HG03108 (cell line): ENCODE data around the gene PHLDA3.

Experiments used
- ATAC-seq: cut with Tn5 transposase; IDR thresholded peaks from one replicate; pipeline ENCODE4 v1.9.1; 2021; ENCODE audit warnings: moderate library complexity; ENCODE audit not compliant: unreplicated experiment

PHLDA3 gene

DNA sequence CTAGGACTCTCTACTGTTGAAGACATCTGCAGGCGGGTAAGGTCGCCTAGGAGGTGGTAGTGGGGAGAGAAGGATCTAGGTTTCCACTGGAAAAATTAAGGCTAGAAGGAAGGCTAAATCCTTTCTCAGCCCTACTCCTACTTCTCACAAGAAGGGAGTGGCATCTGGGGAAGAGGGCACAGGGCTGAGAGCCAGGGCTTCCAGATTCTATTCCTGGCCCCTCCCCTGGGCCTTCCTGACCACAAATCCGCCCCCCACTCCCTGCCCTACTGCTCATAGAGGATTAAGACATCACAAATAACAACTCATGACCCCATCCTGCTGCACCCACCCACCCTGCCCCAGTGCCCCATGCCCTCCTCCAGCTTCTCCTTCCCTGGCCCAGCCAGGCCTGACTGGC lies 2.5 kb downstream of the PHLDA3 start:
- no peak for ATAC-seq

DNA sequence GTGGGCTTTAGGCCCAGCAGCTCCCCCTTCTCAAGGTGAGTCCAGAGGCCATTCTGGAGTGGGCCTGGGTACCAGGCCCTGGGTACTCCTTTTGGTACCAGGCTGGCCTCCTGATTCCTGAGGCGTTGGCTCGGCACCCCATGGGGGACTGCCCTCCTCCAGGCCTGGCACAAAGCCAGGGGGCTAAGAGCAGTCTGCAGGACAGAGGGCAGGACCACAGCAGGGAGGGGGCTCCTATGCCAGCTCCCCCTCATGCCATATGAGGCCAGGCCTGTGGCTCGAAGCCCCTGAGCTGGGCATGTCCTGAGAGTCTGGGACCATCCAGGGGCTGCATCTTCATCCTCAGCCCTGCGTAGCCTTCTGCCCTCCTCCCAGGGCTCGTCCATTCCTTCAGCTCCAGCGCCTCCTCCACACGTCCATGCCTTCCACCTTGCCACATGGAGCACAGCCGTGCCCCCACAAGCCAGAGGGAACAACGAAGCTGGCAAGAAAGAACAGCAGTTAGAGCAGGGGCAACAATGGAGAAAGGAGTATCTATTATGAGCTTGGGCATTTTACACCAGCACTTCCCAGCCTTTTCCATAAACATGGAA lies 3.2 kb downstream of the PHLDA3 start:
- no peak for ATAC-seq

DNA sequence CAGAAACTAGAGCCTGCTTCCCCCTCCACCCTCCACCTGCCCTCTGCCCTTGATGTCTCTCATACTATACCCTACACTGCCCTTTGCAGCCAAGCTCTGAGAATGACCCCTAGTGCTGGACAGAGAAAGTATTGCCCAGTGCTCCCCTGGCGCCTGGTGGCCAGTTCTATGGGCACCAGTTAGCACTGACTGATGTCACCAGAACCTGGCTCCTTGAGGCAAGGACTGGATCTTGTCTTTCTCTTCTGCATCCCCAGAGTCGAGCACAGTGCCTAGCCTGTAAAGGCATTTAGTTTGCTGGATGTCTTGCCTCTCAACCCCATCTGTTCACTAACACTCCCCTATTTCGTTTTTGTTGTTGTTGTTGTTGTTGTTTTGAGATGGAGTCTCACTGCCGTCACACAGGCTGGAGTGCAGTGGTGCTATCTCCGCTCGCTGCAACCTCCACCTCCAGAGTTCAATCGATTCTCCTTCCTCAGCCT lies 5.9 kb downstream of the PHLDA3 start:
- ATAC-seq = no peak

DNA sequence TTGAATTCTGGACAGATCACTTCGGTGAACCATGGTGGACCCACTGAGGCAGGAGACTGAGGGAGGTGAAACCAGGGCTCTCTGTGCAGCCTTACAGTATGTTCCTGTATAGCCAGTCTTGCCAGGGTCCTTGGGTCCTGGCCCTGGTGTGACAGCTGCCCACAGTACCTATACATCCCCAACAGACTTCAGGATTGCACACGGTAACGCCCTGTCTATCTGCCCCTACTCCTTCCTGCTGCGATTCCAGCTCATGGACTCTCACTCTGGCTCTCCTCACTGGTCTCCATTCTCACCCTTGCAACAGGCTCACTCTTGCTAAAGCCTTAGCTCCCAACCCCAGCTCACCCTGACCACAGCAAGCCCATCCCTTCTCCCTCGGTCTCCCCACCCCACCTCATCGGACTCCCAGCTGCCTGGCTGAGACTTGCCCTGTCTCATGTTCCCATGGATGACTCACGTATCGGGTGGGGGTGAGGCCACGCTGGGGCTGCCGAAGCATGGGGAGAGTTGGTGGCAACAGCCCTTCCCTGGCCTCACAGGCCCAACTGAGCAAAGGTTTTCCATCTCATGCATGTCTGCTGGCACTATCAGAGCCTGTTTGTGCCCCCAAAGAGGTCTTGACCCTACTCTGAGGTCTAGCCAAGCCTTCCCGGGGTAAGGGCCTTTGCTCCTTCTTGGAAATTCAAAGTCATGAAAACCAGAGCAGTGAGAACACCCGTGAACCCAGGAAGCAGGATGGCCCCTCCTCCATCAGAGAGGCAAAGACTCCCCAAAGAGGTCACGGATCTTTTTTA lies 7.1 kb downstream of the PHLDA3 start:
- ATAC-seq = no peak

DNA sequence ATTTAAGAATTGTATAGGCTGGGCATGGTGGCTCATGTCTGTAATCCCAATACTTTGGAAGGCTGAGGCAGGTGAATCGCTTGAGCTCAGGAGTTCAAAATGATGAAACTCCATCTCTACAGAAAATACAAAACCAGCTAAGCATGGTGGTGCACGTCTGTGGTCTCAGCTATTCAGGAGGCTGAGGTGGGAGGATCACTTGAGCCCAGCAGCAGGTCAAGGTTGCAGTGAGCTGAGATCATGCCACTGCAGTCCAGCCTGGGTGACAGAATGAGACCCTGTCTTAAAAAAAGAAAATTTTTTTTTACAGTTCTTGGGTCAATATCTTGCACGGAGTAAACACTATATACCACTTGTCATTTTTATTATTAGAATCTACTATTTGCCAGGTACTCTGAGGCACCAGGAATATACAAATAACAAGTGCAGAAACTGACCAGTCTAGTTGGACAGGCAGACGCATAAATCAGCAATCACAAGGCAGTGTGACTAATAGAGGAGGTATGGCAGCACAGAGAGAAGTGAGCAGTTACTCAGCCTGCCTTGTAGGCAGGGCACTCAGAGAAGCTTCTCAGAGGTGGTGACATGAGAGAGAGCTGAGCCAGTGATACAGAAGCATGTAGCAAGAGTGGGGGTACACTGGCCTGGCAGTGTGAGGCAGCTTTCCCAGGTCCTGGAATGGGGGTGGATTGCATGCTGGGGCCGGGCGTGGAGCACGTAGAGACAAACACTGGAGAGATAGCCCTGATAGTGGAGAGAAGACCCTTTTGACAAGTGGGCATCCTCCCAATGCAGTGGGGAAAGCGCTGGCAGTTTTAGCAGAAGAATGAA lies 8.0 kb downstream of the PHLDA3 start:
- no peak for ATAC-seq

DNA sequence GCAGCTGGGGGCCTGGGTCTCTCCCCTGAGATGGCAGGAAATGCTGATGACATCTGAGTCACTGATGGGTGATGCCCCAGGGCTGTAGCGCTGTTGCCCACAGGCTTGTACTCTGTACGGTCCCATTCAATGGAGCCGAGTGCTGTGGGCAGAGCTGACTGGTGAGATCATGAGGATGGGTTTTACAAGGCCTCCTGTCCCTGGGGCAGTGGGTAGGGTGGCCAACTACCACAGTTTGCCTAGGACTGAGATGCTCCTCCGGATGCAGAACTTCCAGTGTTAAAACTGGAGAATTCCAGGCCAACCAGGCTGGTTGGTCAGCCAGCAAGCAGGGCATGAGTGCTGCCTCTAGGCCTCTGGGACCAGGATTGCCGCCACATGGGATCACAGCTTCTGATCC lies 9.2 kb downstream of the PHLDA3 start:
- ATAC-seq = no peak

DNA sequence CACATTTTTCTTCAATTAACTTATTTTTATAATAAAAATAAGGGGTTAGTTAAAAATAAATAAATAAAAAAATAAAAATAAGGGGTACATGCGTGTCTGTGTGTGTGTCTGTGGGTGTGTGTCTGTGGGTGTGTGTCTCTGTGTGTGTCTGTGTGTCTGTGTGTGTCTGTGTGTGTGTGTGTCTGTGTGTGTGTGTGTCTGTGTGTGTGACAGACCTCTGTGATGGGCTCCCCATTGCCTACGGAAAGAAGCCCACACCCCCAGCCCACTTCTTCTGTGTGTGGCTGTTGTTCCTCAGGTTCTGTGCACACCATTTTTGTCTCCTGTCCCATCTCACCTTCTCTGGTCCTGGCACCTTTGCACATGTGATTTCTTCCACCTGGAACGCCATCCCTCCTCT lies 9.9 kb downstream of the PHLDA3 start:
- ATAC-seq = no peak

DNA sequence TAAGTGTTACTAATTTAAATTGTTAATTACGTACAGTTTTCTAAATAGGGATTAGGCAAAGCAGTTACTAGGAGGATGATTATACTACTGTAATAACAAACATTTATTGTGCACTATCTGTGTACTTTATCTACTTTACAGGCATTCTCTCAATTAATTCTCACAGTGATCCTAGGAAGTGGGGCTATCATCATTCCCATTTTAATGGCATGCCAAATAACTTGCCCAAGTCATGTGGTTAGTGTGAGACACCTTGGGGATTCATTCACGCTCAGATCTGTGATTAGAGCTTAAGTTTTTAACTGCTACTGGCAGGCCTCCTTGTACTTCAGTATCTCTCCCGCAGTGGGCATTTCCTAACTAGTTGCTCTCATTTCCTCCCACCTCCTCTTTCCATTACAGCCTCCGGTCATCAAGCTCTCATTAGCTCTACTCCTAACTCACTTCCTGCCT lies 11.5 kb downstream of the PHLDA3 start:
- no peak for ATAC-seq

DNA sequence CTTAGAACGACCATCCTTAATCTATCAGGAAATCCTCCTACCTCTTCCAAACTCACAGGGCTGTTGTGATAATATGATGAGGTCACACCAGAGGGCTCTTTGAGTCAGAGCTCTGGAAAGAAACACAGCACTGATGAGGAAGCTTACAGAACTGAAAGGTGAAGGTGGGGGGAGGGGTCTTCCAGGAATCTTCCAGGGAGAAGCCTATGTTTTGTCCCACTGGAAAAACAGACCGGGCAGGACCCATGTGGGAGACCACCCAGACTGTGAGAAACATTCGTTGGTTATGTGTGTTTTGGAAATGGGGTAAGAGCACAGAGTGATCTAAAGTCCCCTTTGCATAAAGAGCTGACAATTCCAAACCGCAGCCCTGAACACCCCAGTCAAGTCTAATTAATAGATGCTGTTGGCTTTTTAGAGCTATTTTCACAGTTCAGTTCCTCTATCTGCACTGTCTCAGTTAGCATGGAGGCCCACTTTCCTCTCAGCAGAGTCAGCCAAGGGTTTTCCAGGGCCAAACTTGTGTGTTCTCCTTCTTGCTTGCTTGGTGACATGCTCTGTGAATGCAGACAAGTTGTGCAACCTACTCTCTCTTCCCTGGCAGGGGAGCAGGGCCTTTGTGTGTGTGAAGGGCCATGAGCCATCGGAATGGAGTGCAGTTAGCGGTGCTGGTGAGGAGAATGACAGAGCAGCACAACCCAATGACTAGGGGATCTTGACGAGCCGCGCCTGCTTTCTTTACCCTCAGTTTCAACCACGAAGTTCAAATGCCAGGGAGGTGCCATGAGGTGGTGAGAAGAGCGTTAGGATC lies 12.3 kb downstream of the PHLDA3 start:
- no peak for ATAC-seq

DNA sequence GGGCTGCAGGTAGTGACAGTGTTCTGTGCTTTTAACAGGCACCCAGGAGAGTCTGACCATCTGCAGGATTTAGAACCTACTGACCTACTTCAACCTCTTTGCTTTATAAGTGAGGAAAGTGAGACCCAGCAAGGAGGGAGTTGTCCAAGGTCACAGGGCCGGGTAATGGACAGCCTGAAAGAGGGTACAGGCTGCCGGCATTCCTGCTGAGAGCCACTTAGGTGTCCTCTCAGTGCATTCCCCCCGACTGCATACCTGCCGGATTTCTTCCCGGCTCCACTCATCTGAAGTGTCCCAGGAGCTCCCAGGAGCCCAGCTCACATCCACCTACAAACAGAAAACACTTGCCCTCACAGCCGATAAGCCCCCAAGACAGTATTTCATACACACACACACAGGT lies 13.9 kb downstream of the PHLDA3 start:
- no peak for ATAC-seq

DNA sequence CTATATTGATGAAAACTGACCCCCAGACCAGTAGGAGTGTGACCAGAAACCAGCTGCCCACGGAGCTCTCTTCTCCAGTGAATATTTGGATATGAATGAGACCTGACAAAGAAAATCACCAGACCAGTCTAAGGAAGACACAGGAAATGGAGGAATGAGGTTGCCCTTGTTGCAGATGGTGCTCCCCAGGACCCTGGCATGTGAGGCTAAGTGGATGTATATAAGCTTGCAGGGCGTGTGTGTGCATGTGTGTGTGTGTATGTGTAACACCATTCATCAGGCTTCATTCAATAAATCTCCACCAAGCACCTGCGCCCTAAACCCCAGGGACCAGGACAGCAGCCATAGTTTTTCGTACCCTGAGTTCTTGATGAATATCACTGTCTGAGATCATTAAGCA lies 14.4 kb downstream of the PHLDA3 start:
- no peak for ATAC-seq

DNA sequence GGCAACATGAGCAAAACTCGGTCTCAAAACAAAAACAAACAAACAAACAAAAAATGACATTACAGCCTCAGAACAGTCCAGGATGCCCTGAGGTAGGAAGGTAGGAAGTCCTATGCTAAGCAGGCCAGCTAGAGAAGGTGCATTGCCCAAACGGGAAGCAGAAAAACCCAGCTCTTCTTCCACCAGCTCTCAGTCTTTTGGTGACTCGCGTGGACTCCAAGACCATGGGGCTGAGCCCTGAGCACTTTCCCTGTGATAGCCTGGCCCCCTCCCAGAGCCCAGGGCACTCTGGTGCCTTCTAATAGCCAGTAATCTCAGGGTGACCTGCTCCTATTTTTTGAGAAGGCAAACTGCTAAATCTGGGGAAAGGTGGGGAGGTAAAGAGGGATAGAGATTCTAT lies 16.1 kb downstream of the PHLDA3 start:
- no peak for ATAC-seq

DNA sequence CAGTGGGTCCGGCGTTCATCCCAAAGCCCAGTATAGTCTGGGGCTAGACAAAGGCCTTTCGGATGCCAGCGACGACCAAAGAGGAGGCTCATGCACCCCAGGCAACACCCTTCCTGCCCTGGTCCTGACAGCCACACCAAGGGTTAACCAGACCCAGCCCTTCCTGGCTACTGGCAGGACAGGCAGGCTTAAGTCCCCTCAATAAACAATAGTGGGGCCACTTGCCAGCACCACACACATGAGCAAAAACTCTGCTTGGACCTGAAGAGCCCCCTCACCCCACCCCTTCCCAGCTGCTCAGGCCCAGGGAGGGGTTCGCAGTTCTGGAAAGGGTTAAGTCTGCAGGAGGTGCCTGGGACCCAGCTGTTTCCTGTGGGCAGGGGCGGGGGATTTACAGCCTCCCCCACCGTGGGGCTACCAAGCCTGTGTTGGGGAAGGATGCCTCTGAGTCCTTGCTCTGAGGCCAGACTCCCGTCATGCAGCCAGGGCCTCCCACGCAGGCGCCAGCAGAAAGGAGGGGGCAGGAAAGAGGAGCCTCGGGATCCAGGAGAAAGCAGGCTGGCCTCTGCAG lies 18.2 kb downstream of the PHLDA3 start:
- ATAC-seq = no peak

DNA sequence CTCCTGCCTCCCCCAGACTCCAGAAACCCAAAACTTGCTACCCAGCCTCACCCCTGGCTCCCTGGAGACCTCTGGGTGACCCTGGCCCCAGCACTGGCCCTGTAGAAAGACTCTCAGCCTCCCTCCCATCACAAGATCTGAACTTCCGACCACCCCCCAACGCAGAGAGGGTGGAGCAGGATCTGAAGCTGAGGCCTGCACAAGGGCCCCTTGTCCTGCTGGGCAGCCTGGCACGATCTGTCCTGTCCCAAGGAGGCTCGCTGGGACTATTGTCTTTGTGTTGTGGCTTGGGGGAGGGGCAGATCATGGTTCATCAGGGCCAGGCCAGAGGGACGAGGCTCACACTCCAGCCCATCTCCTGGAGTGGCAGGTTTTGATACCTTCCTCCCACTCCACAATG lies 20.0 kb downstream of the PHLDA3 start:
- no peak for ATAC-seq

DNA sequence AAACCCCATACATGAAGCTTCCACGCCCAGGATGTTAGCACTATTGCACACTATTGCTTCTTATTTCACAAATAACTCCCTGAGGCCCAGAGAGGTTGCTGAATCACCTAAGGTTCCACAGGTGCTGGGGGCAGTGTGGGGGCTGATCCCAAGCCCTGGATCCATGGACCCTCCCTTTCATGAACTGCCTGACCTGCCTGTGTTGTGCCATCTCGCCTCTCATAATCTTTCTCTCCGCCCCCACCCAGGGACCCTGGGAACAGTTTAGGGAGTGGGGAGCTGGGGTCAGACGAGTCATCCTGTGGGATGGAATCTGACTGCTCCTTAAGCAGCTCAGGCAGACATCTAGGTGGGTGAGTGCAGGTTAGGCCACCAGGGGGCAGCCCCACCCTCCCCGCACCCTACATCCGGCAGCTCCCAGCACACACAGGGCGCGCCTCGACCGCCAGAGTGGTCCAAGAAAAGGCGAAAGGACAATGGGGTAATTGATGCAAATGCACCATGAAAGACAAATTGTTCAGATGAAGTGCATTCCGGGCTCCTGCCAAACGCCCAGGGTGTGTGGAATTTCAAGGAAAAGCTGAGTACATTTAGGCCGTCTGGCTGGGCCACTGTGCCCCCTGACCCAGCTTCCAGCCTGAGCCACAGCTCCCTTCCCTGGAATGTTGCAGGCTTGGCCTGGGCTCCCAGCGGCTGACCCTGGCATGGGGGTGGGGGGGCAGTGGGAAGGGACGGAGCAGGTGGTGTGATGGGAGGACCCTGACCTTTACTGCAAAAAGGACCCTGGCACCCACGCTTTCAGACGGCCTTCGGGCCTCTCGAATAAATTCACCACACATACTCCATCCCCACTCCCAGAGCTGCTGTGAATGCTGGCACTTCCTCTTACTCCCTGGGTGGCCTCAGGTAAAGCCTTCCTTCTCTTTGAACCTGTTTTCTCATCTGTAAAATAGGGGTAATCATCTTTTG lies 20.8 kb downstream of the PHLDA3 start:
- peak; percentile 73 for ATAC-seq

DNA sequence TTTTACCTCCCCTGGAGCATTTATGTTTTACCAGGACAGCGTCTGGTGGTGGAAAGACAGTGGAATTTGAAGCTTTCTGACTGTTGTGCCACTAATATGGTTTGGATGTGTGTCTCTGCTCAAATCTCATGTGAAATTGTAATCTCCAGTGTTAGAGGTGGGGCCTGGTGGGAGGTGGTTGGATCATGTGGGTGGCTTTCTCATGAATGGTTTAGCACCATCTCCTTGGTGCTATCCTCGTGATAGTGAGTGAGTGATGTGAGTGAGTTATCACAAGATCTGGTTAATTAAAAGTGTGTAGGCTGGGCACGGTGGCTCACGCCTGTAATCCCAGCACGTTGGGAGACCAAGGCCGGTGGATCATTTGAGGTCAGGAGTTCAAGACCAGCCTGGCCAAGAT lies 23.7 kb downstream of the PHLDA3 start:
- ATAC-seq = no peak

DNA sequence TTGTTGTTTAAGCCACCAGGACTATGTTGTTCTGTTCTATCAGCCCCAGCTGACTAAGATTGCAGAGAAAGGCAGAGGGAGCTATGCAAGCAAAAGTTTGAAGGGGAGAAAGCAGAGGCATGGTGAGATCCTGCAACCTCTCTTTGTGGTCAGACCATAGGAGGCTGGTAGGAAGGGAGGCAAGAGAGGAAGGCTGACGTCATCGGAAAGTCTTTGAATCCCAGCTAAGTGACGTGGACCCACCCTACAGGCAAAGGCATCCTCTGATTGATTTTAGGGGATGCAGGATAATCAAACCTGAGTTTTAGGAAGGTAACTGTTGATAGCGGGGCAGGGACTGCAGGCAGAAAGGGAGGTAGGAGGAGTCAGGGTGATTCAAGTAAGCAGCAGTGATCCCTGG lies 24.2 kb downstream of the PHLDA3 start:
- no peak for ATAC-seq

DNA sequence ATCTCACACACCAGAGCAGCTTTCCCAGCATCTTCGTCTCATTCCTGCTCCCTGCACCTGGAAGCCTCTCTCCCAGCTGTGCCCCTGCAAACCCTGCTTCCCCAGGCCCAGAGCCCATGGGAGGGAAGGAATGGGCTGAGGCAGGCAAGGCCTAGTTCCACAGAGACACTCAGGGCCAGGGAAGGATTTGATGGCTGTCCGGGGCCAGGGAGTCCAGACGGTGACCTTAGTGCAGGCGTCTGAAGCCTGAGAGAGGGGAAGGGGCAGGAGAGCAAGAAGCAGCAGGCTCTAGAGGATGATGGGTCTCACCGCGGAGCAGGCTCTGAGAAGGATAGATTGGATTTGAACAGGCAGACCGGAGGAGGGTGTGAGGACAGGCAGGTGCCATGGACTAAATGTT lies 25.2 kb downstream of the PHLDA3 start:
- ATAC-seq = no peak

DNA sequence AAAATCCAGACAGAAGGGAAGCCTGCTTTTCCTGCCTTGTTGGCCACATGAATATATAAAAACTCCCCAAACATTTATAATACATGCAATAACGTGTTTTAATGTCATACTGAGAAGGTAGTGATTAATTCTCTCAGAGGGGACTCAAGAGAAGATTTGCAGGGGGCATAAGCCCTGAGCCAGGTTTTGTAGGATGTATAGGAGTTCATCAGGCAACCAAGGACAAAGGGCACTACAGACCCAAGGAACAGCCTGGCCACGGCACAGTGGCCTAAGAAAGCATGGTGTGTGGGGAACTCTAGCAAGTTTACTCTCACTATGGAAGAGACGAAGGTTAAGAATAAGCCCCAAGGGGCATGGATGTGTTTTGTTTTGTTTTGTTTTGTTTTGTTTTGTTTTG lies 32.0 kb downstream of the PHLDA3 start:
- ATAC-seq = no peak
